Limb (tissue), 2 donors: Measurements from ENCODE around the gene TMEM108.

Source experiments
- DNase-seq, 2 donors: peaks; one replicate each; pipeline ENCODE4 v3.0.0-alpha.2; 2016; ENCODE audit errors: extremely low spot score in 2 of 2

TMEM108 gene

DNA sequence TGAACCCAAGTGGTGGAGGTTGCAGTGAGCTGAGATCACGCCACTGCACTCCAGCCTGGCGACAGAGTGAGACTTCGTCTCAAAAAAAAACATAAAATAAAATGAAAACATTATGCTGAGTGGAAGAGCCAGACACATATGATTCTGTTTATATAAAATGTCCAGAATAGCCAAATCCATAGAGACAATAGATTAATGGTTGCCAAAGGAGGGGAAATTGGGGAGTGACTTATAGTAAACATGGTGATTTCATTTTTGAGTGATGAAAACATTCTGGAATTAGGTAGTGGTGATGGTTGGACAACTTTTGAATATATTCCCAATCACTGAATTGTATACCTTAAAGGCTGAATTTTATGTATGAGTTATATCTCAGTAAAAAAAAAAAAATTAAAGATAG lies 189.6 kb downstream of the TMEM108 start:
- DNase-seq, result peak in 1 of 2 donors; percentile 44

GRCh38 chr3:133230195-133230594 lies 192.0 kb downstream of the TMEM108 start:
- no peak for DNase-seq

GRCh38 chr3:133236901-133237300 lies 198.7 kb downstream of the TMEM108 start:
- no peak for DNase-seq

DNA sequence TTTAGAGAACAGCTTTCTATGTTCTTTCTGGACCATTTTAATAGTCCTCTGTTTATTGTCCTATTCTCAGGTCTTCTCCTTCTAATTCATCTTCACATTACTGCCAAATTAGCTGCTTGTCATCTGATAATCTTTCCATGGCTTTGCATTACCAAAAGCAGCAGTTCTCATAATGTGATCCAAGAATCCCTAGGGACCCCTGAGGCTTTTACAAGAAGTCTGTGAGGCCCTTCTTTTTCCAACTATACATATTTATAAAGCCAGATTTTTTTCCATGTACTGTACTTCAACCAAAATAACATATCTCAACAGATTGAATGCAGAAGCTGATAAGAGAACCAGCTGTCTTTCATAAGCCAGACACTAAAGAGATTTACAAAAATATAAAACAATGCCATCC lies 199.2 kb downstream of the TMEM108 start:
- DNase-seq, result no peak

- DNase-seq, result no peak
These were observed 199.8 kb downstream of the TMEM108 start for GRCh38 chr3:133238015-133238414.

- DNase-seq, result no peak
These were observed 207.9 kb downstream of the TMEM108 start for GRCh38 chr3:133246119-133246518.

DNA sequence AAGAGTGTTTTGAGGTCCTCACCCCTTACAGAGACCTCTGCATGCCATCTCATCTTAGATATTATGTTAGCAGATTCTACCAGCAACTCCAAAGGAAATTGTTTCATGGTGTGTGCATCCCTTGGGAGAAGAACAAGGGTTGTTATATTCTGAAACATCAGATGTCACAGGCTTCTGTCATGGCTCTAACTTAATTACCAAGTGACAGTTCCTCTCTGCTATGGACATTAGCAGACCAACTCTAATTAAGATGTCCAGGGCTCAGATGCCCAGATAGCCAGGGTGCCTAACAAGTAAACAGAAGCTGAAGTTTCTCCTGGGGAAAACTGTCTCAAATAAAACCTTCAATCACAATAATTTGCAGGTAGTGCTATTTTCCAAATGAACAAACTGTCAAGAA lies 208.6 kb downstream of the TMEM108 start:
- no peak for DNase-seq

DNA sequence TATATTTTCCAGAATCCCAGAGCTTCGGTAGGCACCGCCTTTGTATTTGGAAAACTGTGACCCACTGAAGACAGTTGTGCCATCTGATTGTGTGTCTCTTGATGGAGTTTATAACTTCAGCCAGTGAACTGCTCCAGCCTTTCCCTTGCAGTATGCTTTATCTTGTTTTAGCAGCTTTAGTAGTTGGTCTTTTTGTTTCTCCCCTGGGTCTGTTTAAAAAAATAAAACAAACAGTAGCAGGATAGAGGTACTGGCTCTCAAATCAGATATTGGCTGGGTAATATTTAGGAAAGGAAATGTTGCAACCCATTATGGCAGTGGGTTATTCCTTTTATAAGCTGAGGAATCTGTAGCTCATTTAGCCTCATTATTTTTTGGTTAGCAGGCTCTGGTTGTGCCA lies 210.2 kb downstream of the TMEM108 start:
- DNase-seq, result no peak

GRCh38 chr3:133249490-133249889 lies 211.3 kb downstream of the TMEM108 start:
- DNase-seq, result no peak

DNA sequence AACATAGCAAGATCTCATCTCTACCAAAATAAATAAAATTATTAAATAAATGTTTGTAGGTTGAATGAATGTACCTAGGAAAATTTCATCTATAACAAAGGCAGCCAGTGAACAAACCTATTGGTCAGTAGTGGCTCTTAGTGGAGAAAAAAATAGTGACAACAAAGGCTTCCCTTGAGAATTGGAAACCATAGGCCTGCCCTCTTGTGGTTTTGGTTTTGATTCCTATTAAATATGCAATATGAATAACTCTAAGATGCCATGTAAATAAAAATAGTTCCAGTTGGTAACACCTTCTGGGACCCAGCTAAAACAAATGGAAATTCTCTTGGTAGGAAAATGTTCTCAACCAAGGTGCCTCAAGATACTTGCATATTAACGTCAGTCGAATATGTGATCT lies 216.0 kb downstream of the TMEM108 start:
- DNase-seq, result no peak

DNA sequence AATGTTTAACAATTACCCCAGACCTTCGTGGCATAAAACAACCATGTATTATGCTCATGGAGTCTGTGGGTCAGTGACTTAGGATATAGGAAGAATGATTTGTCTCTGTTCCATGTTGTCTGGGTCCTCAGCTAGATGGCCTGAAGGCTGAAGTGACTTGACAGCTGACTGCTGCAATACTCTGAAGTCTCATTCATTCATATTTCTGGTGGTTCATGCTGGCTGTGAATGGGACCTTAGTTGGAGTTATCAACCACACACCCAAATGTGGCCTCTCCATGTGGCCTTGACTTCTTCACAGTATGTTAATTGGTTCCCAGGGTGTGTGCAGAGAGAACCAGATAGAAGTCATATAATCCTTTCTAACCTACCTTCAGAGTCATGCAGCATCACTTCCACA lies 216.5 kb downstream of the TMEM108 start:
- no peak for DNase-seq

DNA sequence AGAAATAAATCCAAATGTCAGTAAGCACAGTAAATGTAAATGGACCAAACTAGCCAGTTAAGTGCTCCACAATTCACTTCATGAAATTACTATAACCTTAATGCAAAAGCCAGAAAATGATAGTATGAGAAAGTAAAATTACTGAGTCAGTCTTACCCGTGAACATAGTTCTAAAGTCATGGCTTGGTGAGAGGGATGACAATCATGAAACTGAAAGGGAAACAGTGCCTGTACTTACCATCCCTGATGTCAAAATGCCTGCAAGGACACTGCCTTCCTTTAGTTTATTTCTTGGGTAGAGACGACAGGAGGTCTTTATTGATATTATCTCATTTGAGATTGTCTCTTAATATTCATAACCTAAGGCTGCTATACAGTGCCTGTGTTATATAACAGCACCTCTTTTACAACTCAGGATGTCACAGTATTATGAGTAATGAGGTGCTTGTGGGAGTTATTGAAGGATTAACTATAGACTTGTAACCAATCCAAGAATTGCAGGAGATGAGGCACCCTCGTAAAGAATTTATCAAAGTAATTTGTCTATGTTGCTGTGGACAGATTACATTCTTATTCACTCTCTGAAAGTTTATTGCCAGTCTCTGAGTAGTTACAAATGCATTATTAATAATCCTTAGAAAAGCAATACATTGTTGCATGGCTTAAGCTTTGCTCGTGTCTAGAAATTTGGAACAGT lies 218.7 kb downstream of the TMEM108 start:
- no peak for DNase-seq

DNA sequence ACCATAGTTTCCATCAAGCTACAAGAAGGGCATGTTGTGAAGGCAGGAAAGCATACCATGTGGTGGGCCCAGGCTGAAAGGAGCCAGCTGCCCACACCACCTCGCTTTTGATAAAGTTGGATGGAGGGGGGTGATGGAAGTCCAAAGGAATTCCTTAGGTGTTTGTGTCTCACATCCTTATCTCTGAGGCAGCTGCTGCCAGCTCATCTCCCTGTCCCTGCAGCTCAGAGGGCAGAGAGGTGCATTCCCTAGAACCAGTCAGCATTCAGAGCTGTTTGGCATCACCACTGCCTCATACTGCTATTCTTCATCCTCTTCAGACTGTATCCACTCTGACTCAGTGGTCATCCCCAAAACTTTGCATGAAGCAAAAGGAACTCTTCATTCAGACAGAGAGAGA lies 220.2 kb downstream of the TMEM108 start:
- no peak for DNase-seq

DNA sequence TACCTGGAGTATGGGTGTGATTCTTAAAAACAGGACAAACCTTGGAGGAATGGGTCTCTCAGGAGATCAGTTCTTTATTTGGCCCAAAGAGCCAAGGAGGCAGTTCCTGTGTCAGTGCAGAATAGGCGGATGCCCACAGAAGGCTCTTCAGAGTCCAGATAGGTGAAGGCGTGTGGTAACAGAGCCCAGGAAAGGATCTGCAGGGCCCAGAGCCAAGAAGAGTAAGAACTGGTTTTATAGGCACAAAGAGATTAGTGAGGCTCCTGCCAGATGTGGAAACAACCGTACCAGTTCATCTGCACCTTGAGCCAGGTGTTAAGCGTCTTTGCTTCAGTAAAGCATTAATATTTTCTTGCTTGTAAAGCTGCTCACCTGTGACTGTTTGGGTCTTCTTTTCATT lies 221.6 kb downstream of the TMEM108 start:
- DNase-seq, result no peak

- DNase-seq, result no peak
These were observed 224.1 kb downstream of the TMEM108 start for GRCh38 chr3:133262333-133262732.

DNA sequence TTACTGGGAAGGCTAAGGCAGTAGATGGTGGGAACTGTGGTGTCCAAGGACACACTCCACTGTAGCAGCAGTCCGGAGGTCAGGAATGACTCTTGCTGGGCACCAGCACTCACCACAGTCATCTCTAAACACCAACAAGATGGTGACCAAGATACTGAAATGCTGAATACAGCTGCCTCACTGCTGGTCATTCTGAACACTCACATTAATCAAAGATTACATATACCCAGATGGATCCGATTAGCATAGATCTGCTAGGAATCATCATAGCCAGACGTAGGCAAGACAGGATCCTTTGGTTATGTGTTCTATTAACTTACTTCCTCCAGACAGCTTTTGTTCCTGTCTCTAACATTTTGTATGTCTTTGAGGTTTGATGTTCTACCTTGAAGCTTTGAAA lies 226.7 kb downstream of the TMEM108 start:
- DNase-seq, result no peak

DNA sequence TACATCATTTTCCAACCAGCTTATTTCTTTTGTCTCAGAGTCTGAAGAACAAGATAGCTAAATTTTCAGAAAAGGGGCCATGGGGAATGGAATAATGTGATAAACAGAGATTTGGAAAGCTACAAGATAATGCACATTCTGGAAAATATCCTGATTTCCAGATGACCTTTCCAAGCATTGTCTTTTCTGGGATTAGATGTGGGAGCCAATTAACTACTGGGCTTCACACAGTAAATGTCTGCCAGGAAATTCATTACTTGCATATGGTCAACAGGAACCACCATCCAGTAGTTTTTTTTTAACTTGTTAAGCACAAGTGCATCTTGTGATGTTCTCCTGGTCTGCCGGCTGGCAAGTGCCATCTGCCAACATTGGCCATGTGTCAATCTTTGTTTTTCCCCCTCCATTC lies 230.5 kb downstream of the TMEM108 start:
- DNase-seq, result peak in 1 of 2 donors; percentile 60

DNA sequence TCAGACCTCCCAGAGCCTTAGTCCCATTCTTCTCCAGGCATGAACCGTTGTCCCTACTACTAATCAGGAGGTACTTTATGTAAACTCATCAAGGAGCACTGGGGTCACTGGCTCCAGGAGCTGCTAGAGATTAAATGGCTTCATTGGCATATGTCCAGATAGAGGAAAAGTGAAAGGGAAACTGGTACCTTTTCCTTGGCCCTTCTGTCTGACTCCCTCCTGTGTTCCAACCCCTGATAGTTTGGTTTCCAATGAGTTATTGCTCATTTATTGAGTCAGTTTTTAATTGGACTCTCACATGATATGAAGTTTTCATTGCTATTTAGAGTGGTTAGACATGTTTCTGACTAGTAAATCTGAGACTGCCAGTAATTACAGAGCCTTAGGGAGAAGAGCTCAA lies 231.2 kb downstream of the TMEM108 start:
- no peak for DNase-seq

GRCh38 chr3:133270631-133271030 lies 232.4 kb downstream of the TMEM108 start:
- DNase-seq, result no peak

- no peak for DNase-seq
These were observed 232.9 kb downstream of the TMEM108 start for GRCh38 chr3:133271042-133271441.

DNA sequence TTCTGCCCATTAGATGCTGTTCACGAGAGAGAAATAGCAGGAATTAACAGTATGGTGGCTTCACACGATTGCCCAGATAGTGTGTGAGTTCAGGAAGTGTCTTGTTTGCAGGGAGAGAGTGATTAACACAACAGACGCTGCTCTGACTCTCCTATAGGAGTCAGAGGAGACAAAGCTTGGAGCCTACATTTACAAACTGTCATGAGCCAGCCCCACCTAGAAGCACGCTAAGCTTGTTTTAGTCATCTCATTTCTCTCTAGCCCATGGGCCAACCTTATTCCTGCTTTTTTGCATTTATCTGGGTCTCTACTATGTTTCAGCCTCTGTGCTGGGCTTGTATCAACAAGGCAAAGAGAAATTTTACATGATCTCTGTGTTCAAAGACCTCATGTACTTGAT lies 233.3 kb downstream of the TMEM108 start:
- DNase-seq, result no peak

DNA sequence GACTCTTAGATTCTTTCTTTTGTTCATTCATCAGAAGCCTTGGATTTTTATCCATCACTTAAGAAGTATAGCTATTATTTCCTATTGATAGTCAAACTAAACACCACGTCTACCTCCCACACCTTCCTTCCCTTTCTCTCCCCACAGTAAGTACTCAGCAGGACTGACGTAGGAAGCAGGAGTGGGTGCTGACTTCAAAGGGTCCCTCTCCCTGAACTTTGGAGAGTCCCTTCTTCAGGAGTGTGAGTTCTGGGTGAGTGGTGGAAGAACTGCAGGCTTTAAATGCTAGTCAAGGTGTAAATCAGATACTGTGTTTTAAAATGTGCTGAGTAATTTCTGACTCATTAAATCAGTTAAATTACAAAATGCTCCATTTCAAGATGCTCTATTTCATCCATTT lies 235.2 kb downstream of the TMEM108 start:
- no peak for DNase-seq

DNA sequence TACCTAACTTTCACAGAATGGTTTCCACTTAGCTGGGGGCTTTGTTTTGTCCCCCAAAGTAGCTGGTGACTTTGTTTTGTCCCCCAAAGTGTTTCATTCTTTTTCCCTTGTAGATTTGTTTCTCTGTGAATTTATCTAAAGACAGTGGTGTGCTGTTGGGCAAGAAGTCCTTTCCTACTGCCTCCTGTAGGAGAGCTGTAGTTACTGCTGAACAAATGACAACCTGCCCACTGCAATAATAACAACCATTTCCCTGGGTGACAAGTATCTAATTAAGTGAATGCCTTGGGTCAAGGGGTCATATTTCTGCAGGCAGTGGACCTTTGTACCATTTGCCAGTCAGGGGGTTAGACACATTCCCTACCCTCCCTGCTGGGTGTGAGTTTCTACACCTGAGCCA lies 236.3 kb downstream of the TMEM108 start:
- no peak for DNase-seq

DNA sequence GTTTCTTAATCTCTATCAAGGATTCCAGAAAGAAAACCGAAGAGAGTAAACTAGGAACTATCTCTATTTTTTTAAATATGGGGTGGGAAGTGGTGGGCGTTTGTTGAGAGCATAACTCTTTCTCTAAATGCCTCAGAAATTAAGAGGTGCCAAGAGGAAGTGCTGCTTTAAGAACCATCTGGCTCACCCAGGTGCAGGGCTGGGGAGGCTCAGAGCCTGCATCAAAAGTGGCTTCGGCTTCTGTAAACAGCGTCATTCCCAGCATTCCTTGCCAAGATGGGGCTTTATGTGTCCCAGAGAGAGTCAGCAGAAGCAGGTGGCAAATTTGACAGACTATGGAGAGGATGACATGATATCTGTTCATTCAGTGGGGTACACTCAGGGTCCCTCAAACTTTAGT lies 238.4 kb downstream of the TMEM108 start:
- no peak for DNase-seq
